ENCODE measurements around the gene METTL3.

The METTL3 gene

DNA sequence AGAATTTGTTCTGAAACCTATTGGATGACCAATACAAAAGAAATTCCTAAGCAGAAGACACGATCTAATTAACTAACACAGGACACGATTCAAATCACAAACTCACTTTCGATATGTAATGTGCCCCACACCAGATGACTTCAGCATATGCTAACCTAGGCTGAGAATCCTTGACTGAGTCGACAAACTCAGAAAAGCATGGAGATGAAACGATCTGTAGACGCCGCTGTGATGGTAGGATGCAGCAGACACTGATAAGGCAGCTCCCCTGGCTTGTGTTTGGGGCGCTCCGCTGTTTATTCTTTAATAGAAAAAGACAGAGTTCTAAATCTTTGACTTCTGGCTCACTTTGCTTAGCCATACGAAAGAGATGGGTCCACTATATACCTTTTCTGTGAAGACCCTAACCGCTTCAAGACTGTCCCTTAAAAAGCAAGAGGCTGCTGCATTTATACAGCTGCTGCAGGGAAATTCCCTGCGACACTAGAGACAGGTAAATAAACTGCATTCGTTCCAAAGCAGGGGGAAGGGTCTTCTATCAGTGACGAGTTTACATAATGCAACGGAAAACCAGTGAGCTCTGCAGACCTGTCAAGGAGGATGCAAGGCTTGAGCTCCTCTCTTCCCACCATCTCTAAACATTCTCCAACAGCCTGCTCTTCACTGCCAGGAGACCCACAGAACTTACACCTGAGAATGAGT lies 56.1 kb downstream of the METTL3 start:
- peak in 1 of 2 donors; percentile 6 for DNase-seq (ENCODE audit: low read depth in 2 of 2)
- TF ChIP-seq, protein P1, sequence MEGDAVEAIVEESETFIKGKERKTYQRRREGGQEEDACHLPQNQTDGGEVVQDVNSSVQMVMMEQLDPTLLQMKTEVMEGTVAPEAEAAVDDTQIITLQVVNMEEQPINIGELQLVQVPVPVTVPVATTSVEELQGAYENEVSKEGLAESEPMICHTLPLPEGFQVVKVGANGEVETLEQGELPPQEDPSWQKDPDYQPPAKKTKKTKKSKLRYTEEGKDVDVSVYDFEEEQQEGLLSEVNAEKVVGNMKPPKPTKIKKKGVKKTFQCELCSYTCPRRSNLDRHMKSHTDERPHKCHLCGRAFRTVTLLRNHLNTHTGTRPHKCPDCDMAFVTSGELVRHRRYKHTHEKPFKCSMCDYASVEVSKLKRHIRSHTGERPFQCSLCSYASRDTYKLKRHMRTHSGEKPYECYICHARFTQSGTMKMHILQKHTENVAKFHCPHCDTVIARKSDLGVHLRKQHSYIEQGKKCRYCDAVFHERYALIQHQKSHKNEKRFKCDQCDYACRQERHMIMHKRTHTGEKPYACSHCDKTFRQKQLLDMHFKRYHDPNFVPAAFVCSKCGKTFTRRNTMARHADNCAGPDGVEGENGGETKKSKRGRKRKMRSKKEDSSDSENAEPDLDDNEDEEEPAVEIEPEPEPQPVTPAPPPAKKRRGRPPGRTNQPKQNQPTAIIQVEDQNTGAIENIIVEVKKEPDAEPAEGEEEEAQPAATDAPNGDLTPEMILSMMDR (IDR thresholded peaks at IDR 0.05; ENCODE audit: low read depth, low read length), result no peak
- H3K4me3 ChIP-seq (replicated peaks in 1 of 2; ENCODE audit: low read depth in 2 of 2, low read length in 2 of 2), result peak overlapping the region; percentile 82 to 91

DNA sequence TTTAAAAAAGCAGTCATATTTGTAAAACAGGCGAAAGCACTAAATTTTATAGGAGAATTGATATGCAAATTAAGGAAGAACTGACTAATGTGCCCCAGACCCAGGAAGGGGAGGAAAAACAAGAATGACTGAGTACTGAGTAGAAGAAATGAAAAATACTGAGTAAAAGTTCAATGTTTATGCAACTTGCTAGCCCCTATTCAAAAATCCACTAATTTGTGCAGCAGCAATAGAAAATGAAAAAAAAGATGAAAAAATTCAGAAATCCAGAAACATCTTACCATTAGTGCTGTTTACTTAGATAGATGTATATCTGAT lies 61.3 kb downstream of the METTL3 start:
- DNase-seq (ENCODE audit: low read depth in 2 of 2), result no peak
- TF ChIP-seq, protein P1 (IDR thresholded peaks at IDR 0.05; ENCODE audit: low read depth, low read length), result no peak
- no peak overlapping the region for H3K4me3 ChIP-seq (replicated peaks in 1 of 2; ENCODE audit: low read depth in 2 of 2, low read length in 2 of 2)

Data from cardiac fibroblast (primary cell).